OCI-LY1 (cell line): ENCODE results near the gene TMEM44.
"Not testable (repeated sequence)": the region's sequence is repeated elsewhere in the genome, so short reads cannot be mapped to it uniquely, and the experiment has no call there.

Source experiments
- H2AFZ ChIP-seq: fragments of 200-600 bp; sonication (generic), shearing (Covaris generic); 2 replicates; pipeline ENCODE4 v1.6.0; 2014; ENCODE audit warnings: antibody characterized with exemption, mild to moderate bottlenecking, low read length
- H3F3A ChIP-seq: fragments of 200-600 bp; sonication (generic), shearing (Covaris generic); 2 replicates; pipeline ENCODE4 v1.6.0; 2014; ENCODE audit warnings: mild to moderate bottlenecking, antibody characterized with exemption, low read length, moderate library complexity; ENCODE audit not compliant: insufficient read depth
- H3K27ac ChIP-seq: fragments of 200-600 bp; sonication (generic); 2 replicates; pipeline ENCODE4 v1.5.1; 2014; ENCODE audit warnings: low read length, mixed run types, mild to moderate bottlenecking, low read depth; ENCODE audit not compliant: poor library complexity, severe bottlenecking
- H3K27me3 ChIP-seq: fragments of 200-600 bp; sonication (generic); 2 replicates; pipeline ENCODE4 v1.6.0; 2014; ENCODE audit warnings: antibody characterized with exemption, mild to moderate bottlenecking, low read length, moderate library complexity; ENCODE audit not compliant: insufficient read depth
- H3K36me3 ChIP-seq: fragments of 200-600 bp; sonication (generic); 2 replicates; pipeline ENCODE4 v1.6.1; 2014; ENCODE audit warnings: mild to moderate bottlenecking, antibody characterized with exemption, low read length, moderate library complexity, mixed read lengths; ENCODE audit not compliant: insufficient read depth
- H3K4me1 ChIP-seq: fragments of 200-600 bp; sonication (generic); 2 replicates; pipeline ENCODE4 v1.5.1; 2014; ENCODE audit warnings: mild to moderate bottlenecking, low read length, moderate library complexity; ENCODE audit not compliant: insufficient read depth, severe bottlenecking
- H3K4me2 ChIP-seq: fragments of 200-600 bp; sonication (generic), shearing (Covaris generic); 2 replicates; pipeline ENCODE4 v1.6.1; 2014; ENCODE audit warnings: low read length
- H3K4me3 ChIP-seq: fragments of 200-600 bp; sonication (generic); 2 replicates; pipeline ENCODE4 v1.5.1; 2014; ENCODE audit warnings: low read length, low read depth, mild to moderate bottlenecking, mixed read lengths; ENCODE audit not compliant: poor library complexity, severe bottlenecking
- H3K79me2 ChIP-seq: fragments of 200-600 bp; shearing (Covaris generic); 2 replicates; pipeline ENCODE4 v1.6.1; 2016; ENCODE audit warnings: mixed run types, low read length, mixed read lengths; ENCODE audit not compliant: insufficient read depth
- H3K9ac ChIP-seq: fragments of 200-600 bp; sonication (generic), shearing (Covaris generic); 2 replicates; pipeline ENCODE4 v1.6.1; 2014; ENCODE audit warnings: mild to moderate bottlenecking, low read length, mixed read lengths
- H3K9me2 ChIP-seq: fragments of 200-600 bp; sonication (generic), shearing (Covaris generic); 2 replicates; pipeline ENCODE4 v1.6.1; 2014; ENCODE audit warnings: low read depth, mild to moderate bottlenecking, low read length, mixed read lengths
- H3K9me3 ChIP-seq: fragments of 200-600 bp; shearing (Covaris generic); 2 replicates; pipeline ENCODE4 v1.6.1; 2014; ENCODE audit warnings: low read length, mixed read lengths
- H4K20me1 ChIP-seq: fragments of 200-600 bp; sonication (generic), shearing (Covaris generic); 2 replicates; pipeline ENCODE4 v1.6.0; 2016; ENCODE audit warnings: mild to moderate bottlenecking, low read length; ENCODE audit not compliant: insufficient read depth
- EZH2 ChIP-seq: fragments of 200-600 bp; sonication (generic), shearing (Covaris generic); IDR thresholded peaks from 2 replicates; pipeline ENCODE4 v1.8.0; 2017; ENCODE audit warnings: borderline replicate concordance, mixed run types, mild to moderate bottlenecking, antibody characterized with exemption, low read length, moderate library complexity, mixed read lengths
- TF ChIP-seq, protein P1 (sequence below): fragments of 200-600 bp; sonication (generic), shearing (Covaris generic); IDR thresholded peaks from 2 replicates; pipeline ENCODE4 v1.5.1; 2017; ENCODE audit warnings: mild to moderate bottlenecking, antibody characterized with exemption, low read length, moderate library complexity, mixed read lengths

The TMEM44 gene

DNA sequence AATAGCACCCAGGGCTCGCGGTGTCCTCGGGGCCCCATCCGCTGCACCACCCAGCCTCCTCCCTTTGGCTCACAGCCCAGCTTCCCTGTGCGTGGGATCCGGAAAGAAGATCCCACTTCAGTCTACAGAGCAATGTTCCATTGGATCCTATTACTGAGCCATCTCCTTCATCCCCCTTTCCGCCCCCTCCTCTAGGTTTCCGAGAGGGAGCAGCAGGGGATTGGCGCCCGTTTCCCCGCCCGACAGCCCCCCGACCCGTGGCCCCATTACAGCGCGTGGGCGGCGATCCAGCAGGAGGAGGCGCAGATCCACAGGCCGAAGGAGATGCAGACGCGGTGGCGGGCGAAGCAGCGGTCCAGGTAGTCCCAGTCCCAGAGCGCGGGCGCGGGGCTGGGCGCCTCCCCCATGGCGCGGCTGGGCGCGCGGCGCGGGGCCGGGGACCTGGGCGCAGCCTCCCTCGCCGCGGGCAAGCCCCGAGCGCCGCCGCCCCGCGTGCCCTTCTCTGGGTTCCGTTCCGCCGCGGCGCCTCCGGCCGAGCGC is 340 bp downstream of the TMEM44 start:
- peaks cover 27% of the 10 kb centered on the region for H3K36me3 ChIP-seq
- H3K27ac ChIP-seq, result no peak overlapping the region
- H3K9me2 ChIP-seq, result no peaks in the 10 kb centered on the region
- H3K9ac ChIP-seq, result peak overlapping the region; percentile 70
- peak overlapping the region; percentile 6; the same call in 1 of the 2 replicates for H2AFZ ChIP-seq
- H3K79me2 ChIP-seq, result no peaks in the 10 kb centered on the region
- no peaks in the 10 kb centered on the region for H4K20me1 ChIP-seq
- H3K4me1 ChIP-seq, result peaks cover 6% of the 10 kb centered on the region
- H3K9me3 ChIP-seq, result peaks cover 14% of the 10 kb centered on the region
- no peak for TF ChIP-seq EZH2
- TF ChIP-seq, protein P1, sequence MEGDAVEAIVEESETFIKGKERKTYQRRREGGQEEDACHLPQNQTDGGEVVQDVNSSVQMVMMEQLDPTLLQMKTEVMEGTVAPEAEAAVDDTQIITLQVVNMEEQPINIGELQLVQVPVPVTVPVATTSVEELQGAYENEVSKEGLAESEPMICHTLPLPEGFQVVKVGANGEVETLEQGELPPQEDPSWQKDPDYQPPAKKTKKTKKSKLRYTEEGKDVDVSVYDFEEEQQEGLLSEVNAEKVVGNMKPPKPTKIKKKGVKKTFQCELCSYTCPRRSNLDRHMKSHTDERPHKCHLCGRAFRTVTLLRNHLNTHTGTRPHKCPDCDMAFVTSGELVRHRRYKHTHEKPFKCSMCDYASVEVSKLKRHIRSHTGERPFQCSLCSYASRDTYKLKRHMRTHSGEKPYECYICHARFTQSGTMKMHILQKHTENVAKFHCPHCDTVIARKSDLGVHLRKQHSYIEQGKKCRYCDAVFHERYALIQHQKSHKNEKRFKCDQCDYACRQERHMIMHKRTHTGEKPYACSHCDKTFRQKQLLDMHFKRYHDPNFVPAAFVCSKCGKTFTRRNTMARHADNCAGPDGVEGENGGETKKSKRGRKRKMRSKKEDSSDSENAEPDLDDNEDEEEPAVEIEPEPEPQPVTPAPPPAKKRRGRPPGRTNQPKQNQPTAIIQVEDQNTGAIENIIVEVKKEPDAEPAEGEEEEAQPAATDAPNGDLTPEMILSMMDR, result no peak
- H3K4me2 ChIP-seq, result peak overlapping the region; percentile 71
- H3K4me3 ChIP-seq, result peak overlapping the region; percentile 71
- no peaks in the 10 kb centered on the region for H3F3A ChIP-seq
- no peaks in the 10 kb centered on the region for H3K27me3 ChIP-seq

GRCh38 chr3:194632226-194632808 is 902 bp downstream of the TMEM44 start:
- TF ChIP-seq, protein P1, result no peak
- TF ChIP-seq EZH2, result no peak
- Histone ChIP-seq H3K4me3 (peak overlapping the region; percentile 71), H3K9me3 (peaks cover 14% of the 10 kb centered on the region), H2AFZ (no peak overlapping the region), H4K20me1 (no peaks in the 10 kb centered on the region), H3K27ac (no peak overlapping the region), H3F3A (no peaks in the 10 kb centered on the region), H3K9ac (peak overlapping the region; percentile 70), H3K27me3 (no peaks in the 10 kb centered on the region), H3K4me1 (peaks cover 6% of the 10 kb centered on the region), H3K36me3 (peaks cover 31% of the 10 kb centered on the region), H3K79me2 (no peaks in the 10 kb centered on the region), H3K9me2 (no peaks in the 10 kb centered on the region), H3K4me2 (peak overlapping the region; percentile 71)

- Histone ChIP-seq H3K9me2 (no peaks in the 10 kb centered on the region), H3K9ac (no peak overlapping the region), H4K20me1 (no peaks in the 10 kb centered on the region), H3K36me3 (peaks cover 31% of the 10 kb centered on the region), H3K4me1 (peaks cover 6% of the 10 kb centered on the region), H2AFZ (no peak overlapping the region), H3K9me3 (peaks cover 14% of the 10 kb centered on the region), H3F3A (no peaks in the 10 kb centered on the region), H3K79me2 (no peaks in the 10 kb centered on the region), H3K4me3 (no peak overlapping the region), H3K4me2 (peak overlapping the region; percentile 71; the same call in 1 of the 2 replicates), H3K27ac (no peak overlapping the region), H3K27me3 (no peaks in the 10 kb centered on the region)
- TF ChIP-seq, protein P1, result no peak
- TF ChIP-seq EZH2, result no peak
Observed at GRCh38 chr3:194631696-194632095, 1.5 kb downstream of the TMEM44 start.

GRCh38 chr3:194630681-194631080 is 2.5 kb downstream of the TMEM44 start:
- H3K4me3 ChIP-seq, H3F3A ChIP-seq, H3K27me3 ChIP-seq, H4K20me1 ChIP-seq, H3K27ac ChIP-seq, H3K9ac ChIP-seq, H3K4me2 ChIP-seq, H2AFZ ChIP-seq, H3K4me1 ChIP-seq, H3K79me2 ChIP-seq, H3K9me2 ChIP-seq: not testable (repeated sequence)
- Histone ChIP-seq H3K9me3 (peaks cover 14% of the 10 kb centered on the region), H3K36me3 (peaks cover 39% of the 10 kb centered on the region)
